SK-N-SH (cell line): Measurements from ENCODE around the gene MAP2K5. TPM values are rescaled to one million over a fixed set of nuclear protein-coding genes. Genes with fewer than 3 reads are reported as not detected.

Experiments
- CTCF ChIA-PET: fragments of 300-600, 350-600 bp; formaldehyde crosslinking; extraction: SDS; loops from one replicate; lab custom pipeline; 2021; lab: Yijun Ruan, JAX
- POLR2A ChIA-PET: fragments of 350-600 bp; sonication (Branson Sonifier 250); formaldehyde crosslinking; extraction: SDS; loops from one replicate; lab custom pipeline; 2020; ENCODE audit warnings: antibody characterized with exemption, inconsistent platforms; lab: Yijun Ruan, JAX
- DNase-seq: peaks from one replicate; pipeline ENCODE4 v3.0.0; 2012
- H2AFZ ChIP-seq: fragments of 200-600 bp; sonication (generic); 2 replicates; pipeline ENCODE4 v1.8.1; 2016; ENCODE audit warnings: antibody characterized with exemption, mild to moderate bottlenecking, low read depth
- H3F3A ChIP-seq: fragments of 200-600 bp; sonication (generic); replicated peaks from 2 replicates; pipeline ENCODE3; 2016; ENCODE audit warnings: antibody characterized with exemption, mild to moderate bottlenecking; ENCODE audit not compliant: insufficient read depth
- H3K27ac ChIP-seq, 2 experiments: fragments of 200-500 bp in 1 of 2; fragments of 200-600 bp in 1 of 2; sonication (Bioruptor generic) in 1 of 2; sonication (generic), shearing (Covaris generic) in 1 of 2; 2 replicates each; pipeline versions ENCODE4 v1.5.1 to v1.6.1; 2014 to 2016; ENCODE audit warnings: low read depth in 2 of 2, inconsistent platforms in 1 of 2, low read length in 1 of 2, mild to moderate bottlenecking in 1 of 2, mixed read lengths in 1 of 2
- H3K27me3 ChIP-seq: fragments of 200-600 bp; sonication (generic), shearing (Covaris generic); 2 replicates; pipeline ENCODE4 v1.6.1; 2016; ENCODE audit warnings: mixed run types; ENCODE audit not compliant: insufficient read depth
- H3K36me3 ChIP-seq, 2 experiments: fragments of 200-500 bp in 1 of 2; fragments of 200-600 bp in 1 of 2; sonication (Bioruptor generic) in 1 of 2; sonication (generic) in 1 of 2; replicated peaks in 1 of 2; 2 replicates each; pipeline versions ENCODE3 to v1.5.1; 2014 to 2016; ENCODE audit warnings: low read length in 1 of 2, mild to moderate bottlenecking in 1 of 2; ENCODE audit not compliant: insufficient read depth in 2 of 2, control insufficient read depth in 1 of 2
- H3K4me1 ChIP-seq, 2 experiments: fragments of 200-500 bp in 1 of 2; fragments of 200-600 bp in 1 of 2; sonication (Bioruptor generic) in 1 of 2; sonication (generic), shearing (Covaris generic) in 1 of 2; 2 replicates each; pipeline versions ENCODE4 v1.5.1 to v1.6.1; 2014 to 2016; ENCODE audit warnings: low read depth in 1 of 2, low read length in 1 of 2, mixed run types in 1 of 2; ENCODE audit not compliant: insufficient read depth in 2 of 2, control insufficient read depth in 1 of 2
- H3K4me2 ChIP-seq: fragments of 200-600 bp; sonication (generic), shearing (Covaris generic); 2 replicates; pipeline ENCODE4 v1.6.1; 2017; ENCODE audit warnings: mixed run types
- H3K4me3 ChIP-seq, 2 experiments: fragments of 200-500 bp in 1 of 2; fragments of 200-600 bp in 1 of 2; sonication (Bioruptor generic) in 1 of 2; sonication (generic), shearing (Covaris generic) in 1 of 2; 2 replicates each; pipeline versions ENCODE4 v1.5.1 to v1.8.1; 2014 to 2016; ENCODE audit warnings: low read depth in 2 of 2, inconsistent platforms in 1 of 2, low read length in 1 of 2, mild to moderate bottlenecking in 1 of 2, mixed read lengths in 1 of 2, moderate library complexity in 1 of 2
- H3K79me2 ChIP-seq: fragments of 200-600 bp; sonication (generic); 2 replicates; pipeline ENCODE4 v1.8.1; 2017; ENCODE audit warnings: mild to moderate bottlenecking; ENCODE audit not compliant: insufficient read depth
- H3K9ac ChIP-seq: fragments of 200-600 bp; sonication (generic); 2 replicates; pipeline ENCODE4 v1.6.1; 2017; ENCODE audit warnings: mixed run types
- H3K9me2 ChIP-seq: fragments of 200-600 bp; sonication (generic); 2 replicates; pipeline ENCODE4 v1.6.1; 2017; ENCODE audit warnings: mixed run types
- H3K9me3 ChIP-seq: fragments of 200-600 bp; sonication (generic); 2 replicates; pipeline ENCODE4 v1.6.1; 2017; ENCODE audit warnings: mixed run types, mild to moderate bottlenecking, moderate library complexity
- H4K20me1 ChIP-seq: fragments of 200-600 bp; sonication (generic); 2 replicates; pipeline ENCODE4 v1.6.1; 2017; ENCODE audit warnings: mild to moderate bottlenecking, mixed run types; ENCODE audit not compliant: insufficient read depth
- EP300 ChIP-seq, 2 experiments: IDR thresholded peaks; 2 replicates each; pipeline versions ENCODE4 v1.4.0 to v1.6.1; 2012; ENCODE audit warnings: borderline replicate concordance in 1 of 2, low read depth in 1 of 2, low read length in 1 of 2
- FOXM1 ChIP-seq: IDR thresholded peaks from 2 replicates; pipeline ENCODE4 v1.4.0; 2012; ENCODE audit warnings: low read depth, mild to moderate bottlenecking
- GATA2 ChIP-seq: sonication (generic); formaldehyde crosslinking; IDR thresholded peaks from 2 replicates; pipeline ENCODE4 v1.5.0; 2020; ENCODE audit warnings: mild to moderate bottlenecking, missing genetic modification reagents
- MXI1 ChIP-seq: IDR thresholded peaks from 2 replicates; pipeline ENCODE4 v1.6.1; 2012; ENCODE audit warnings: mild to moderate bottlenecking, low read depth, low read length, improper control_type of control experiment
- NFIC ChIP-seq: IDR thresholded peaks from 2 replicates; pipeline ENCODE4 v1.4.0; 2012; ENCODE audit warnings: borderline replicate concordance
- POLR2AphosphoS5 ChIP-seq: IDR thresholded peaks from 2 replicates; pipeline ENCODE4 v1.6.1; 2012; ENCODE audit warnings: low read depth, low read length
- RXRA ChIP-seq: IDR thresholded peaks from 2 replicates; pipeline ENCODE4 v1.4.0; 2012; ENCODE audit warnings: low read depth, mild to moderate bottlenecking, borderline replicate concordance
- SIN3A ChIP-seq: IDR thresholded peaks from 2 replicates; pipeline ENCODE4 v1.6.1; 2012; ENCODE audit warnings: low read depth, mild to moderate bottlenecking, low read length, moderate library complexity, borderline replicate concordance
- SMC3 ChIP-seq: IDR thresholded peaks from 2 replicates; pipeline ENCODE4 v1.6.1; 2012; ENCODE audit warnings: low read depth, low read length, improper control_type of control experiment
- YY1 ChIP-seq: IDR thresholded peaks from 2 replicates; pipeline ENCODE4 v1.4.0; 2012; ENCODE audit warnings: low read depth, mild to moderate bottlenecking
- WGBS: methylation state at CpG from one replicate; pipeline ENCODE4 v1.1.6; 2017; ENCODE audit warnings: low lambda C conversion rate; 5-methylcytosine and 5-hydroxymethylcytosine counted together
- polyA plus RNA-seq, 3 experiments: library from polyadenylated mRNA; depleted of rRNA; stranded (reverse); fragments of >200 nt; gene quantifications; 2 replicates each; pipeline ENCODE4 v1.2.3, GENCODE V29; 2012
- TF ChIP-seq, protein P1 (sequence below): fragments of 200-600 bp; sonication (generic); IDR thresholded peaks from 2 replicates; pipeline ENCODE4 v1.6.1; 2017; ENCODE audit warnings: antibody characterized with exemption, mild to moderate bottlenecking, moderate library complexity
- TF ChIP-seq, protein P2 (sequence below): fragments of 150-350 bp; IDR thresholded peaks from 2 replicates; pipeline ENCODE4 v1.6.1; 2016; ENCODE audit warnings: mild to moderate bottlenecking, low read depth, low read length
- TF ChIP-seq, protein P3 (sequence below): fragments of 150-350 bp; IDR thresholded peaks from 2 replicates; pipeline ENCODE4 v1.6.1; 2017; ENCODE audit warnings: antibody characterized with exemption, low read length, low read depth, borderline replicate concordance
- TF ChIP-seq, protein P4 (sequence below): IDR thresholded peaks from 2 replicates; pipeline ENCODE4 v1.4.0; 2012; ENCODE audit warnings: low read depth, borderline replicate concordance

Gene MAP2K5
- polyA plus RNA-seq, 1 of the 3 experiments (the other 2 are of a cell fraction): 6.2 TPM

DNA sequence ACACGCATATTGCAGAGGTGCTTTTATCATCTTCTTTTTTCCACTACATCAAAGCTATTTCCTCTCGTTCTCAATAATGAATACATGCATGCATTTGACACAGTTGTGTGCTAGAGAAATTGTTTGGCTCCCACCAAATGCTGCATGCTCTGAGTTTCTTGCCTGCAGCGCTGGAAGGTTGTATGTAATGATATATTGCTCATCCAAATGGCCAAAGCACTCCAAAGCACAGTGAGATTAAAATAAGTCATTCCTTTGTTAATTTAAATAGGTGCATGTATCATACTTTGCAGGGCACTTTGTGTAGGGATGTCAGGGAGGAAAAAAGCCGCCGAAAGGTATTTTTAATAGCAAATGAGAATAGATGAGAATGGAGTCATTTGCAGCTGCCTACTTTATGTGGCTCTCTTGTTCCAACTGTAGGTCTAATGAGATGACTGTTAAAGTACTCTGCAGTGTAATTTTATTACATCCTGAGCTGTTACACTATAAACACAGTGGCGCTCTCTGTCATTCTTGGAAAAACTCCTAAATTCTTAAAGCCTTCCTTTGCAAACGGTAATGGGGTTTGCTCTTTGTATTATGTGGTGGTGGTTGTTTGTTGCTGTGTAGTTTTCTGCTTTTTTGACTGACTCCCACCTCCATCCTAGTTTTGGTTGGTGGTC is 225.9 kb downstream of the MAP2K5 start:
- H3K79me2 ChIP-seq: no peaks in the 10 kb centered on the region
- H3K36me3 ChIP-seq: peaks cover 3 to 4% of the 10 kb centered on the region in 2 experiments
- ChIA-PET POLR2A (interaction anchor here (0.6 kb wide), 1 partner anchor 702 kb away, joined by 9 read pairs; no protein-coding TSS in a partner anchor), CTCF (no interaction called here)
- no peak overlapping the region for H3K4me3 ChIP-seq
- no peak overlapping the region for H3K27ac ChIP-seq
- no peak for DNase-seq
- no peaks in the 10 kb centered on the region for H3K27me3 ChIP-seq
- no peak overlapping the region for H2AFZ ChIP-seq
- H3F3A ChIP-seq: no peaks in the 10 kb centered on the region
- 93% methylated on average over 7 of the region's 7 CpGs for WGBS
- H3K4me2 ChIP-seq: no peak overlapping the region
- H3K9ac ChIP-seq: no peak overlapping the region
- no peaks in the 10 kb centered on the region for H3K9me3 ChIP-seq
- H3K9me2 ChIP-seq: no peaks in the 10 kb centered on the region
- TF ChIP-seq YY1 (no peak), RXRA (no peak), SIN3A (no peak), SMC3 (no peak), POLR2AphosphoS5 (no peak), FOXM1 (no peak), GATA2 (CRISPR knock-in tag) (no peak), EP300 (IDR thresholded peaks at IDR 0.05; ENCODE audit: borderline replicate concordance in 1 of 2, low read depth in 1 of 2, low read length in 1 of 2) (no peak), MXI1 (no peak), NFIC (no peak)
- TF ChIP-seq, protein P1, sequence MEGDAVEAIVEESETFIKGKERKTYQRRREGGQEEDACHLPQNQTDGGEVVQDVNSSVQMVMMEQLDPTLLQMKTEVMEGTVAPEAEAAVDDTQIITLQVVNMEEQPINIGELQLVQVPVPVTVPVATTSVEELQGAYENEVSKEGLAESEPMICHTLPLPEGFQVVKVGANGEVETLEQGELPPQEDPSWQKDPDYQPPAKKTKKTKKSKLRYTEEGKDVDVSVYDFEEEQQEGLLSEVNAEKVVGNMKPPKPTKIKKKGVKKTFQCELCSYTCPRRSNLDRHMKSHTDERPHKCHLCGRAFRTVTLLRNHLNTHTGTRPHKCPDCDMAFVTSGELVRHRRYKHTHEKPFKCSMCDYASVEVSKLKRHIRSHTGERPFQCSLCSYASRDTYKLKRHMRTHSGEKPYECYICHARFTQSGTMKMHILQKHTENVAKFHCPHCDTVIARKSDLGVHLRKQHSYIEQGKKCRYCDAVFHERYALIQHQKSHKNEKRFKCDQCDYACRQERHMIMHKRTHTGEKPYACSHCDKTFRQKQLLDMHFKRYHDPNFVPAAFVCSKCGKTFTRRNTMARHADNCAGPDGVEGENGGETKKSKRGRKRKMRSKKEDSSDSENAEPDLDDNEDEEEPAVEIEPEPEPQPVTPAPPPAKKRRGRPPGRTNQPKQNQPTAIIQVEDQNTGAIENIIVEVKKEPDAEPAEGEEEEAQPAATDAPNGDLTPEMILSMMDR: no peak
- TF ChIP-seq, protein P2, sequence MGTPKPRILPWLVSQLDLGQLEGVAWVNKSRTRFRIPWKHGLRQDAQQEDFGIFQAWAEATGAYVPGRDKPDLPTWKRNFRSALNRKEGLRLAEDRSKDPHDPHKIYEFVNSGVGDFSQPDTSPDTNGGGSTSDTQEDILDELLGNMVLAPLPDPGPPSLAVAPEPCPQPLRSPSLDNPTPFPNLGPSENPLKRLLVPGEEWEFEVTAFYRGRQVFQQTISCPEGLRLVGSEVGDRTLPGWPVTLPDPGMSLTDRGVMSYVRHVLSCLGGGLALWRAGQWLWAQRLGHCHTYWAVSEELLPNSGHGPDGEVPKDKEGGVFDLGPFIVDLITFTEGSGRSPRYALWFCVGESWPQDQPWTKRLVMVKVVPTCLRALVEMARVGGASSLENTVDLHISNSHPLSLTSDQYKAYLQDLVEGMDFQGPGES: no peak
- TF ChIP-seq, protein P3, sequence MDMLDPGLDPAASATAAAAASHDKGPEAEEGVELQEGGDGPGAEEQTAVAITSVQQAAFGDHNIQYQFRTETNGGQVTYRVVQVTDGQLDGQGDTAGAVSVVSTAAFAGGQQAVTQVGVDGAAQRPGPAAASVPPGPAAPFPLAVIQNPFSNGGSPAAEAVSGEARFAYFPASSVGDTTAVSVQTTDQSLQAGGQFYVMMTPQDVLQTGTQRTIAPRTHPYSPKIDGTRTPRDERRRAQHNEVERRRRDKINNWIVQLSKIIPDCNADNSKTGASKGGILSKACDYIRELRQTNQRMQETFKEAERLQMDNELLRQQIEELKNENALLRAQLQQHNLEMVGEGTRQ: no peak
- TF ChIP-seq, protein P4, sequence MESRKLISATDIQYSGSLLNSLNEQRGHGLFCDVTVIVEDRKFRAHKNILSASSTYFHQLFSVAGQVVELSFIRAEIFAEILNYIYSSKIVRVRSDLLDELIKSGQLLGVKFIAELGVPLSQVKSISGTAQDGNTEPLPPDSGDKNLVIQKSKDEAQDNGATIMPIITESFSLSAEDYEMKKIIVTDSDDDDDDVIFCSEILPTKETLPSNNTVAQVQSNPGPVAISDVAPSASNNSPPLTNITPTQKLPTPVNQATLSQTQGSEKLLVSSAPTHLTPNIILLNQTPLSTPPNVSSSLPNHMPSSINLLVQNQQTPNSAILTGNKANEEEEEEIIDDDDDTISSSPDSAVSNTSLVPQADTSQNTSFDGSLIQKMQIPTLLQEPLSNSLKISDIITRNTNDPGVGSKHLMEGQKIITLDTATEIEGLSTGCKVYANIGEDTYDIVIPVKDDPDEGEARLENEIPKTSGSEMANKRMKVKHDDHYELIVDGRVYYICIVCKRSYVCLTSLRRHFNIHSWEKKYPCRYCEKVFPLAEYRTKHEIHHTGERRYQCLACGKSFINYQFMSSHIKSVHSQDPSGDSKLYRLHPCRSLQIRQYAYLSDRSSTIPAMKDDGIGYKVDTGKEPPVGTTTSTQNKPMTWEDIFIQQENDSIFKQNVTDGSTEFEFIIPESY: no peak
- H3K4me1 ChIP-seq: peaks cover 0 to 15% of the 10 kb centered on the region in 2 experiments; a peak in 2 of 4 replicates
- H4K20me1 ChIP-seq: no peaks in the 10 kb centered on the region
